WTC11 (cell line): ENCODE data around the gene HIVEP2. TPM values are rescaled to one million over a fixed set of nuclear protein-coding genes. Genes with fewer than 3 reads are reported as not detected.

Source experiments
- ATAC-seq: fragments of 200-7000 bp; cut with Tn5 transposase; 2 replicates; pipeline ENCODE4 v1.10.0; 2021; ENCODE audit warnings: mild to moderate bottlenecking, moderate library complexity
- CTCF ChIA-PET: fragments of 300-600 bp; sonication (Branson Sonifier 250); formaldehyde crosslinking; loops from one replicate; lab custom pipeline; 2021; ENCODE audit warnings: antibody characterized with exemption; lab: Charles Lee
- POLR2A ChIA-PET: fragments of 350-600 bp; sonication (Branson Sonifier 250); formaldehyde crosslinking; loops from one replicate; lab custom pipeline; 2021; ENCODE audit warnings: antibody characterized with exemption; lab: Charles Lee
- DNase-seq: peaks from one replicate; pipeline ENCODE4 v3.0.0; 2021; ENCODE audit warnings: low spot score
- H3K27ac Mint-ChIP-seq: 2 replicates; pipeline ENCODE4 v1.8.0; 2021; ENCODE audit warnings: mixed read lengths
- H3K27me3 Mint-ChIP-seq: 2 replicates; pipeline ENCODE4 v1.8.0; 2021; ENCODE audit warnings: low read depth, mild to moderate bottlenecking, moderate library complexity, mixed read lengths
- H3K36me3 Mint-ChIP-seq: 2 replicates; pipeline ENCODE4 v1.8.0; 2021; ENCODE audit warnings: mixed read lengths
- H3K4me1 Mint-ChIP-seq: 2 replicates; pipeline ENCODE4 v1.8.0; 2022; ENCODE audit warnings: mixed read lengths
- H3K4me3 Mint-ChIP-seq: 2 replicates; pipeline ENCODE4 v1.8.0; 2021; ENCODE audit warnings: mild to moderate bottlenecking, moderate library complexity, mixed read lengths
- H3K9me3 Mint-ChIP-seq: 2 replicates; pipeline ENCODE4 v1.8.0; 2021; ENCODE audit warnings: mixed read lengths
- CREB1 ChIP-seq: sonication (generic); formaldehyde crosslinking; IDR thresholded peaks from 2 replicates; pipeline ENCODE4 v1.8.0; 2023; ENCODE audit warnings: mild to moderate bottlenecking, missing genetic modification reagents
- FOXJ3 ChIP-seq: sonication (generic); formaldehyde crosslinking; IDR thresholded peaks from 2 replicates; pipeline ENCODE4 v1.9.0; 2021; ENCODE audit warnings: missing genetic modification reagents, mild to moderate bottlenecking, borderline replicate concordance
- GABPB1 ChIP-seq: sonication (generic); formaldehyde crosslinking; IDR thresholded peaks from 2 replicates; pipeline ENCODE4 v1.8.1; 2023; ENCODE audit warnings: mild to moderate bottlenecking, missing genetic modification reagents
- JUN ChIP-seq: sonication (generic); formaldehyde crosslinking; IDR thresholded peaks from 2 replicates; pipeline ENCODE4 v1.8.0; 2023; ENCODE audit warnings: mild to moderate bottlenecking, missing genetic modification reagents
- KAT7 ChIP-seq: sonication (generic); formaldehyde crosslinking; IDR thresholded peaks from 2 replicates; pipeline ENCODE4 v1.8.1; 2023; ENCODE audit warnings: missing genetic modification reagents, mild to moderate bottlenecking, borderline replicate concordance
- NR1H2 ChIP-seq: sonication (generic); formaldehyde crosslinking; IDR thresholded peaks from 2 replicates; pipeline ENCODE4 v1.9.0; 2021; ENCODE audit warnings: mild to moderate bottlenecking, moderate library complexity, missing genetic modification reagents
- SOX15 ChIP-seq: fragments of 250-450 bp; sonication (Bioruptor Pico); IDR thresholded peaks from 2 replicates; pipeline ENCODE4 v1.9.0; 2021; ENCODE audit warnings: mild to moderate bottlenecking
- TP53 ChIP-seq: sonication (generic); formaldehyde crosslinking; IDR thresholded peaks from 2 replicates; pipeline ENCODE4 v1.8.1; 2023; ENCODE audit warnings: mild to moderate bottlenecking, missing genetic modification reagents
- ZBTB21 ChIP-seq: sonication (generic); formaldehyde crosslinking; IDR thresholded peaks from 2 replicates; pipeline ENCODE4 v1.8.1; 2023; ENCODE audit warnings: mild to moderate bottlenecking, missing genetic modification reagents, borderline replicate concordance
- ZNF671 ChIP-seq: fragments of 250-450 bp; sonication (Bioruptor Pico); IDR thresholded peaks from 2 replicates; pipeline ENCODE4 v1.8.0; 2021; ENCODE audit warnings: mild to moderate bottlenecking
- total RNA-seq: library from RNA; stranded (reverse); gene quantifications from 3 replicates; pipeline ENCODE4 v1.2.3, GENCODE V29; 2021
- TF ChIP-seq, protein P1 (sequence below): sonication (generic); formaldehyde crosslinking; IDR thresholded peaks from 2 replicates; pipeline ENCODE4 v1.8.1; 2022; ENCODE audit warnings: mild to moderate bottlenecking, moderate library complexity, missing genetic modification reagents
- TF ChIP-seq, protein P2 (sequence below): fragments of 250-450 bp; sonication (Bioruptor Pico); conservative IDR thresholded peaks from 2 replicates; pipeline ENCODE4 v1.9.0; 2021; ENCODE audit warnings: mild to moderate bottlenecking
- TF ChIP-seq, protein P3 (sequence below): fragments of 250-450 bp; sonication (Bioruptor Pico); IDR thresholded peaks from 2 replicates; pipeline ENCODE4 v1.9.0; 2021; ENCODE audit warnings: mild to moderate bottlenecking
- TF ChIP-seq, protein P4 (sequence below): fragments of 250-450 bp; sonication (Bioruptor Pico); IDR thresholded peaks from 2 replicates; pipeline ENCODE4 v1.9.0; 2021; ENCODE audit warnings: moderate library complexity, mild to moderate bottlenecking, inconsistent platforms, borderline replicate concordance
- TF ChIP-seq, protein P5 (sequence below): sonication (generic); formaldehyde crosslinking; IDR thresholded peaks from 2 replicates; pipeline ENCODE4 v1.8.1; 2022; ENCODE audit warnings: mild to moderate bottlenecking, missing genetic modification reagents, moderate library complexity, borderline replicate concordance

Gene HIVEP2
- total RNA-seq, 1 experiment from 2014 or later, result 11.5 TPM

DNA sequence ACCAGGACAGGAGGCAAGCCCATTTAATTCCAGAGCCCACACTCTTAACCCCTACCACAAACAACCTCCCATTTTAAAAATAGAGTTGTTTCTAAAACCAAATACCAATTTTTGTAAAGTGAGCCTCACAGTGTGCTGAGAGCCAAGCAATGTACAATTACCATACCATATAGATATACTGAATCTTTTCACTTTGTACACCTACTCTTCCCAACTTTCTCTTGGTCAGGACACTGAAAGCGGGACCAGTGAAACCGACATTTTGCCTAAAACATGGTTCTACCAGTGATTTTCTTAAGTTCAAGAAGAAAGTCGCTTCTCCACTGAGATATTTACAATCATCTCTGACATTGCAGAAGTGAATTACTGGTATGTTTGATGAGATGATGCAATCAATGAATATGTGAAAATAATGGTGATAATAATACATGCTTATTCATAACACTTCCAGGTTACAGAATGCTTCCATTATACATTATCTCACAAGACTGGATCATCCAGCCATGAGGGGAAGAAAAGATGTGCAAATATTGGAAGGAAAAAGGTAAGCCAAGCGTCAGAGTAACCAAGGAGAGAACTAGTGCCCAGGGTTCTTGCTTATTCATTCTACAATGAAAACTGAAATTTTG is 74.1 kb downstream of the HIVEP2 start:
- H3K4me1 Mint-ChIP-seq, result peaks cover 44% of the 10 kb centered on the region
- H3K36me3 Mint-ChIP-seq, result no peaks in the 10 kb centered on the region
- POLR2A ChIA-PET, result no interaction called here
- ATAC-seq (no peak), DNase-seq (no peak)
- no peak overlapping the region for H3K4me3 Mint-ChIP-seq
- H3K27ac Mint-ChIP-seq, result no peak overlapping the region
- H3K9me3 Mint-ChIP-seq, result no peaks in the 10 kb centered on the region
- CTCF ChIA-PET, result no interaction called here
- TF ChIP-seq KAT7 (no peak), SOX15 (CRISPR knock-in tag) (no peak), ZBTB21 (no peak), CREB1 (no peak), TP53 (no peak)
- TF ChIP-seq, protein P1, sequence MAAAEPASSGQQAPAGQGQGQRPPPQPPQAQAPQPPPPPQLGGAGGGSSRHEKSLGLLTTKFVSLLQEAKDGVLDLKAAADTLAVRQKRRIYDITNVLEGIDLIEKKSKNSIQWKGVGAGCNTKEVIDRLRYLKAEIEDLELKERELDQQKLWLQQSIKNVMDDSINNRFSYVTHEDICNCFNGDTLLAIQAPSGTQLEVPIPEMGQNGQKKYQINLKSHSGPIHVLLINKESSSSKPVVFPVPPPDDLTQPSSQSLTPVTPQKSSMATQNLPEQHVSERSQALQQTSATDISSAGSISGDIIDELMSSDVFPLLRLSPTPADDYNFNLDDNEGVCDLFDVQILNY, result no peak
- H3K27me3 Mint-ChIP-seq, result no peaks in the 10 kb centered on the region

DNA sequence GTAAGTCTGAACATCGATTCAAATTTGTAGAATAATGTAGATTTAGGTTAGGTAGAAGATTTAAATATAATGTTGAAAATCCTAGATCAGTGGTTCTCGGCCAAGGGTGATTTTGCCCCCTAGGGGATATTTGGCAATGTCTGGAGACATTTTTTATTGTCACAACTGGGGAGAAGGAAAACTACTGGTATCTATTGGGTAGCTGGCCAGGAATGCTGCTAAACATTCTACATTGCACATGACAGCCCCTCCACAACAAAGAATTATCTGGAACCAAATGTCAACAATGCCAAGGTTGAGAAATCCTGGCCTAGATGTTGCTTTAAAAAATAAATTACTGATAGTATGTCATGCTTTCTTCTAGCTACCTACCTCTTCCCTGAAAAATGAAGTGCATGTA is 76.1 kb downstream of the HIVEP2 start:
- DNase-seq (no peak), ATAC-seq (no peak)
- H3K9me3 Mint-ChIP-seq, result no peaks in the 10 kb centered on the region
- TF ChIP-seq, protein P1, result no peak
- no peak for TF ChIP-seq JUN (CRISPR knock-in tag)
- TF ChIP-seq GABPB1, result 0 out of 2 replicates have a peak, but pooled peaks have one; percentile 17
- no peaks in the 10 kb centered on the region for H3K27me3 Mint-ChIP-seq
- H3K4me3 Mint-ChIP-seq, result no peak overlapping the region
- H3K4me1 Mint-ChIP-seq, result peaks cover 45% of the 10 kb centered on the region
- POLR2A ChIA-PET, result no interaction called here
- H3K36me3 Mint-ChIP-seq, result no peaks in the 10 kb centered on the region
- no peak overlapping the region for H3K27ac Mint-ChIP-seq
- CTCF ChIA-PET, result interaction anchor here (0.9 to 1.0 kb wide), 2 partner anchors 14 to 46 kb away, joined by 3 to 4 read pairs; no protein-coding TSS in a partner anchor

DNA sequence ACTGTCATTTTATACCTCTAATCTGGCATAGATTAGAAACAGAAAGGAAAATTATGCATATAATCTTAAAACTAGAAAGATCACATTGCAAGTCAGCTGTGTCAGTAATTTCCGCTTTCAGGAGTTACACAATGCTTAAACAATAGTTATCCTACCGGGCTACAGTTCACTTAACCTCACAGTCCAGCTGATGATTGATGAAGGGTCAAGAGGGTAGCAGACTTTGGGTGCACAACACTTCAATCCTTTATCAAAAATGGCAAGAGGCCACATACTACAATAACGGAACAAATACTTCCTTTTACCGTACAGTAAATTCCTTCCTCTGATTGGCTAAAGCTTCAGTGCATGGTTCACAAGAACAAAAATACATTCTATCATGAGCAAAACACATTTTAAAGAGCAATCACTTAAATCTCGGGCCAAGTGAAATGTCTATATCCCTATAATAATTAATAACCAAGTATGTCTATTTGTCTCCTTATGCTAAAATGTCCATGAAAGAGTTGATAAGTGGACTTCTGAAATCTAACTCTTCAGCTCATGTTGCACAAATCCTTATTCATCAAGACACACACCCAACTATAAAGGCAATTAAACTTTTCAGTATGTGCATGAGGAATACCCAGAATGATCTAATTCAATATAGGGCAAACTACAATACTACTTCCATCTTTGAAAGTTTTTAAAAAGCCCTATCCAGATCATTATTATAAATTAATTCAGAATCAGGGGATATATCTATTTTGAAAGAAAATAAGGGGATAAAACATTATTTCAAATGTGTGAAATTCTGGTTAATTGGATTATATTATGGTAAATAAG is 76.8 kb downstream of the HIVEP2 start:
- H3K36me3 Mint-ChIP-seq, result no peaks in the 10 kb centered on the region
- POLR2A ChIA-PET, result no interaction called here
- no peaks in the 10 kb centered on the region for H3K9me3 Mint-ChIP-seq
- DNase-seq (no peak), ATAC-seq (no peak)
- no peaks in the 10 kb centered on the region for H3K27me3 Mint-ChIP-seq
- CTCF ChIA-PET, result interaction anchor here (1.0 kb wide), 1 partner anchor 15 kb away, joined by 4 read pairs; no protein-coding TSS in a partner anchor
- H3K4me3 Mint-ChIP-seq, result no peak overlapping the region
- H3K4me1 Mint-ChIP-seq, result peaks cover 47% of the 10 kb centered on the region
- no peak overlapping the region for H3K27ac Mint-ChIP-seq
- no peak for TF ChIP-seq NR1H2
- peak; percentile 32; the same call in 1 of the 2 replicates for TF ChIP-seq GABPB1
- TF ChIP-seq, all 79 proteins: peak for 1

DNA sequence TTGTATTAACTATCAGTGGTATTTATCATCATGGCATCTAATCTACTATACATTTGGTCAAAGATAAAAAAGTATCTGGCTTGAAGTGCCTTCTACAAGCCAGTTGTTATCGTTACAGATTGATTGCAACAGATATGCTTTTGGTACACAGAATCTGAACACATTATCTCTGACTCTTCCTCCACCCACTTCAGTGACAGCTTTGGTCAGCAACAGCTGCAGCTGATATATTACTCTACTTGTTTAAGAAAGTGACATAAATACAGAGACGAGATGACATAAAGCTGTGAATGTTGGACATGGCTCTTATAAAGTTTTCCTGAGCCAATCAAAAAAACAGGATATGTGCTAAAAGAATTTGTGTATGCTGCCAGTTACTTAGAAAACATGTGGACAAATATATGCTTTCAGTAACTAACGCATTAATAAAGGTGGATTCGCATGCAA is 77.6 kb downstream of the HIVEP2 start:
- ChIA-PET POLR2A (no interaction called here), CTCF (no interaction called here)
- Mint-ChIP-seq H3K27ac (no peak overlapping the region), H3K27me3 (no peaks in the 10 kb centered on the region), H3K4me1 (peaks cover 44% of the 10 kb centered on the region), H3K4me3 (no peak overlapping the region), H3K36me3 (no peaks in the 10 kb centered on the region), H3K9me3 (no peaks in the 10 kb centered on the region)
- TF ChIP-seq, protein P2, sequence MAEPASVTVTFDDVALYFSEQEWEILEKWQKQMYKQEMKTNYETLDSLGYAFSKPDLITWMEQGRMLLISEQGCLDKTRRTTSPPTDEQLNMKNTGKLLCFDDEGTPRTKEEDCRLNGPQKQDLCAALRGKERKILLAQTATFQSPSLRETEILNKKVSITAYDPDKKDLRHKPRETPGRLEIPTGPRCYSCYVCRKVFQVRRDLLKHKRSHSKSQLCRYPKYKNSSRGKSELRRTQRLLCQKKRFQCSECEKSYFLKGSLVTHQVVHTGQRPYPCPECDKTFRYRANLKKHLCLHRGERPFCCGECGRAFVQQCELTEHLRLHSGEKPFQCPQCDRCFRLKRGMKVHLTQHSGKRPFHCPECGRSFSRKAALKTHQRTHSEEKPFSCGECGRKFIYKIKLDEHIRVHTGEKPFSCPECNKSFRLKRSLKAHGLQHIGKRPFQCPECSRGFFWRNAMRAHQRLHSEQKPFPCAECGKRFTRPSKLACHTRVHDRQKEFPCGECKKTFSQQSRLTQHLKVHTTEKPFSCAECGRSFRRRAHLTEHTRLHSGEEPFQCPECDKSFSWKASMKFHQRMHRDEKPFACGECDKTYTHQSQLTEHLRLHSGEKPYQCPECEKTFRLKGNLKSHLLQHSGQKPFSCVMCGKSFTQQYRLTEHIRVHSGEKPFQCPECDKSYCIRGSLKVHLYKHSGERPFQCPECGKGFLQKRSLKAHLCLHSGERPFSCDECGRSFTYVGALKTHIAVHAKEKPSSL (CRISPR knock-in tag), result no peak
- no peak for TF ChIP-seq ZNF671 (CRISPR knock-in tag)
- DNase-seq (no peak), ATAC-seq (no peak)

DNA sequence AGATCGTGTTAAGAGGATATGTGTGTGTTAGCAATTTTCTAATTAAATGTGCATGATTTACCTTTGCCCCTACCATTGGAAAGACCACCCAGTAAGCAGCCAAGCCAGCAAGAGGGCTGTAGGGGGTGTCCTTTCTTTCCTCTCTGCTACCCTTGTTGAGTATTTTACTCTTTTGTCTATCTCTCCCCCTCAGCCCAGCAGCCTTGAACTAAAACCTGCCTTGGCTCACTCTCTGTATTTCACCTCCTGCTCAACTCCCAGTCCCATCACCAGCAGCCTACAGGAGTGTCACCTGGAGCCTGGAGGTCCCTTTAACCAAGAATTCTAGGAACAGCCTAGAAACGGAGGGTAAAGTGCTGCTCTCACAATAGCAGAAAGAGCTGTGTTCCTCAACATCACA is 81.0 kb downstream of the HIVEP2 start:
- Mint-ChIP-seq H3K27me3 (no peaks in the 10 kb centered on the region), H3K4me3 (no peak overlapping the region), H3K9me3 (peaks cover 10% of the 10 kb centered on the region), H3K36me3 (peaks cover 13% of the 10 kb centered on the region), H3K4me1 (peaks cover 39% of the 10 kb centered on the region), H3K27ac (peak overlapping the region; percentile 86)
- ATAC-seq (peak; percentile 97), DNase-seq (no peak)
- ChIA-PET POLR2A (no interaction called here), CTCF (interaction anchor here (0.6 to 1.5 kb wide), 3 partner anchors 22 to 63 kb away, joined by 3 to 4 read pairs (median 3); no protein-coding TSS in a partner anchor)
- TF ChIP-seq, protein P3, sequence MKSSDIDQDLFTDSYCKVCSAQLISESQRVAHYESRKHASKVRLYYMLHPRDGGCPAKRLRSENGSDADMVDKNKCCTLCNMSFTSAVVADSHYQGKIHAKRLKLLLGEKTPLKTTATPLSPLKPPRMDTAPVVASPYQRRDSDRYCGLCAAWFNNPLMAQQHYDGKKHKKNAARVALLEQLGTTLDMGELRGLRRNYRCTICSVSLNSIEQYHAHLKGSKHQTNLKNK, result no peak
- TF ChIP-seq, protein P4, sequence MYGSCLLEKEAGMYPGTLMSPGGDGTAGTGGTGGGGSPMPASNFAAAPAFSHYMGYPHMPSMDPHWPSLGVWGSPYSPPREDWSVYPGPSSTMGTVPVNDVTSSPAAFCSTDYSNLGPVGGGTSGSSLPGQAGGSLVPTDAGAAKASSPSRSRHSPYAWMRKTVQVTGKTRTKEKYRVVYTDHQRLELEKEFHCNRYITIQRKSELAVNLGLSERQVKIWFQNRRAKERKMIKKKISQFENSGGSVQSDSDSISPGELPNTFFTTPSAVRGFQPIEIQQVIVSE (CRISPR knock-in tag), result no peak
- TF ChIP-seq, protein P5, sequence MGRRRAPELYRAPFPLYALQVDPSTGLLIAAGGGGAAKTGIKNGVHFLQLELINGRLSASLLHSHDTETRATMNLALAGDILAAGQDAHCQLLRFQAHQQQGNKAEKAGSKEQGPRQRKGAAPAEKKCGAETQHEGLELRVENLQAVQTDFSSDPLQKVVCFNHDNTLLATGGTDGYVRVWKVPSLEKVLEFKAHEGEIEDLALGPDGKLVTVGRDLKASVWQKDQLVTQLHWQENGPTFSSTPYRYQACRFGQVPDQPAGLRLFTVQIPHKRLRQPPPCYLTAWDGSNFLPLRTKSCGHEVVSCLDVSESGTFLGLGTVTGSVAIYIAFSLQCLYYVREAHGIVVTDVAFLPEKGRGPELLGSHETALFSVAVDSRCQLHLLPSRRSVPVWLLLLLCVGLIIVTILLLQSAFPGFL (CRISPR knock-in tag), result no peak
- TF ChIP-seq FOXJ3, result no peak
